IMR-90 (cell line): Measurements from ENCODE around the gene ZC2HC1B. TPM values are rescaled to one million over a fixed set of nuclear protein-coding genes. Genes with fewer than 3 reads are reported as not detected.

Source experiments
- ATAC-seq: fragments of 200-7000 bp; cut with Tn5 transposase; 2 replicates; pipeline ENCODE4 v1.9.1; 2020; ENCODE audit warnings: low read depth, mild to moderate bottlenecking, moderate library complexity
- BruUV-seq: library from RNA; stranded (reverse); fragments of 400-500 nt; replicated peaks from 2 replicates; lab custom pipeline; 2021; lab: Mats Ljungman, UMichigan
- CTCF ChIA-PET: fragments of 300-600 bp; formaldehyde crosslinking; extraction: SDS; loops from one replicate; lab custom pipeline; 2021; ENCODE audit warnings: antibody characterized with exemption; lab: Yijun Ruan, JAX
- POLR2A ChIA-PET: fragments of 300-600 bp; sonication (Branson Sonifier 250); formaldehyde crosslinking; loops from one replicate; lab custom pipeline; 2022; ENCODE audit warnings: antibody characterized with exemption; ENCODE audit not compliant: unreplicated experiment; lab: Charles Lee
- DNase-seq: peaks from one replicate; pipeline ENCODE4 v3.0.0; 2013
- H2AFZ ChIP-seq: replicated peaks from 2 replicates; pipeline ENCODE3; 2013; ENCODE audit warnings: low read length, mild to moderate bottlenecking; ENCODE audit not compliant: poor library complexity
- H2AK5ac ChIP-seq: 2 replicates; pipeline ENCODE4 v1.6.1; 2013; ENCODE audit warnings: low read depth, low read length, inconsistent platforms
- H2AK9ac ChIP-seq: replicated peaks from 2 replicates; pipeline ENCODE3; 2013; ENCODE audit warnings: mild to moderate bottlenecking, low read depth, low read length, moderate library complexity; ENCODE audit not compliant: poor library complexity
- H2BK120ac ChIP-seq: 2 replicates; pipeline ENCODE4 v1.6.1; 2013; ENCODE audit warnings: low read depth, low read length, inconsistent platforms
- H2BK15ac ChIP-seq: 3 replicates; pipeline ENCODE4 v1.6.1; 2013; ENCODE audit warnings: low read depth, low read length, inconsistent platforms
- H2BK20ac ChIP-seq: 2 replicates; pipeline ENCODE4 v1.6.1; 2013; ENCODE audit warnings: low read depth, mild to moderate bottlenecking, inconsistent platforms, low read length, moderate library complexity
- H2BK5ac ChIP-seq: 2 replicates; pipeline ENCODE4 v1.6.1; 2013; ENCODE audit warnings: mild to moderate bottlenecking, low read depth, low read length, inconsistent platforms; ENCODE audit not compliant: poor library complexity, severe bottlenecking
- H3K14ac ChIP-seq: replicated peaks from 2 replicates; pipeline ENCODE4 v1.6.1; 2013; ENCODE audit warnings: low read depth, low read length, inconsistent platforms
- H3K18ac ChIP-seq: 2 replicates; pipeline ENCODE4 v1.6.1; 2013; ENCODE audit warnings: low read depth, low read length, control low read depth
- H3K23ac ChIP-seq: 2 replicates; pipeline ENCODE4 v1.6.1; 2013; ENCODE audit warnings: low read depth, low read length, inconsistent platforms
- H3K27ac ChIP-seq: 2 replicates; pipeline ENCODE4 v1.5.1; 2013; ENCODE audit warnings: mild to moderate bottlenecking, control low read depth, low read length; ENCODE audit not compliant: insufficient read depth
- H3K27me3 ChIP-seq: 2 replicates; pipeline ENCODE4 v1.6.1; 2013; ENCODE audit warnings: low read length; ENCODE audit not compliant: control insufficient read depth, insufficient read depth
- H3K36me3 ChIP-seq: 2 replicates; pipeline ENCODE4 v1.6.1; 2013; ENCODE audit warnings: low read length, mixed read lengths; ENCODE audit not compliant: control insufficient read depth, insufficient read depth
- H3K4ac ChIP-seq: 2 replicates; pipeline ENCODE4 v1.6.1; 2013; ENCODE audit warnings: low read depth, low read length, inconsistent platforms
- H3K4me1 ChIP-seq: 2 replicates; pipeline ENCODE4 v1.6.1; 2013; ENCODE audit warnings: low read length, mixed read lengths; ENCODE audit not compliant: control insufficient read depth, insufficient read depth
- H3K4me2 ChIP-seq: 2 replicates; pipeline ENCODE4 v1.6.1; 2013; ENCODE audit warnings: low read depth, mild to moderate bottlenecking, control low read depth, low read length, moderate library complexity
- H3K4me3 ChIP-seq: 2 replicates; pipeline ENCODE4 v1.5.1; 2013; ENCODE audit warnings: low read depth, mild to moderate bottlenecking, control low read depth, low read length, moderate library complexity; ENCODE audit not compliant: insufficient read depth
- H3K56ac ChIP-seq: 2 replicates; pipeline ENCODE4 v1.6.1; 2013; ENCODE audit warnings: low read length, inconsistent platforms; ENCODE audit not compliant: insufficient read depth; ENCODE audit errors: extremely low read depth
- H3K79me1 ChIP-seq, 2 experiments: 2 replicates each; pipeline ENCODE4 v1.6.1; 2013; ENCODE audit warnings: low read length in 2 of 2, inconsistent platforms in 1 of 2, low read depth in 1 of 2
- H3K9ac ChIP-seq: 2 replicates; pipeline ENCODE4 v1.6.1; 2013; ENCODE audit warnings: low read depth, low read length, control low read depth
- H3K9me1 ChIP-seq: 2 replicates; pipeline ENCODE4 v1.6.1; 2013; ENCODE audit warnings: low read length, inconsistent platforms; ENCODE audit not compliant: insufficient read depth
- H3K9me3 ChIP-seq: 2 replicates; pipeline ENCODE4 v1.6.1; 2013; ENCODE audit warnings: low read length; ENCODE audit not compliant: control insufficient read depth, insufficient read depth
- H4K20me1 ChIP-seq: 2 replicates; pipeline ENCODE4 v1.6.1; 2013; ENCODE audit warnings: low read length, inconsistent platforms; ENCODE audit not compliant: insufficient read depth
- H4K5ac ChIP-seq: 2 replicates; pipeline ENCODE4 v1.6.1; 2013; ENCODE audit warnings: mild to moderate bottlenecking, low read depth, low read length, control low read depth
- H4K8ac ChIP-seq, 2 experiments: 2 replicates each; pipeline ENCODE4 v1.6.1; 2013; ENCODE audit warnings: low read depth in 2 of 2, low read length in 2 of 2, control low read depth in 1 of 2, inconsistent platforms in 1 of 2
- H4K91ac ChIP-seq: 2 replicates; pipeline ENCODE4 v1.6.1; 2013; ENCODE audit warnings: low read depth, low read length, inconsistent platforms; ENCODE audit not compliant: insufficient read depth
- BHLHE40 ChIP-seq: fragments of 150-350 bp; IDR thresholded peaks from 2 replicates; pipeline ENCODE4 v1.6.1; 2016; ENCODE audit warnings: mild to moderate bottlenecking, low read depth, low read length
- CEBPB ChIP-seq: IDR thresholded peaks from 2 replicates; pipeline ENCODE4 v1.6.1; 2012; ENCODE audit warnings: low read depth, low read length, improper control_type of control experiment
- CTCF ChIP-seq: conservative IDR thresholded peaks from 2 replicates; pipeline ENCODE4 v1.5.1; 2012; ENCODE audit warnings: mild to moderate bottlenecking, low read depth, low read length, improper control_type of control experiment
- ELK1 ChIP-seq: fragments of 150-350 bp; IDR thresholded peaks from 2 replicates; pipeline ENCODE4 v1.6.1; 2016; ENCODE audit warnings: low read depth, mild to moderate bottlenecking, low read length, moderate library complexity, borderline replicate concordance
- FOS ChIP-seq: fragments of 150-350 bp; IDR thresholded peaks from 2 replicates; pipeline ENCODE4 v1.6.1; 2016; ENCODE audit warnings: low read depth, low read length
- MAFK ChIP-seq: IDR thresholded peaks from 2 replicates; pipeline ENCODE4 v1.6.1; 2012; ENCODE audit warnings: low read depth, low read length, improper control_type of control experiment
- MAZ ChIP-seq: IDR thresholded peaks from 2 replicates; pipeline ENCODE4 v1.6.1; 2012; ENCODE audit warnings: low read depth, mild to moderate bottlenecking, low read length, improper control_type of control experiment, moderate library complexity, borderline replicate concordance
- MXI1 ChIP-seq: IDR thresholded peaks from 2 replicates; pipeline ENCODE4 v1.6.1; 2012; ENCODE audit warnings: low read depth, mild to moderate bottlenecking, low read length, moderate library complexity, borderline replicate concordance
- NFE2L2 ChIP-seq: fragments of 150-350 bp; IDR thresholded peaks from 2 replicates; pipeline ENCODE4 v1.6.1; 2016; ENCODE audit warnings: low read depth, mild to moderate bottlenecking, low read length
- POLR2A ChIP-seq: IDR thresholded peaks from 2 replicates; pipeline ENCODE4 v1.6.1; 2012; ENCODE audit warnings: mild to moderate bottlenecking, low read depth, low read length
- RAD21 ChIP-seq: IDR thresholded peaks from 2 replicates; pipeline ENCODE4 v1.6.1; 2012; ENCODE audit warnings: low read length, improper control_type of control experiment
- RCOR1 ChIP-seq: IDR thresholded peaks from 2 replicates; pipeline ENCODE4 v1.6.1; 2012; ENCODE audit warnings: mild to moderate bottlenecking, low read length, improper control_type of control experiment; ENCODE audit not compliant: insufficient replicate concordance
- RFX5 ChIP-seq: IDR thresholded peaks from 2 replicates; pipeline ENCODE4 v1.8.0; 2012; ENCODE audit warnings: low read depth, mild to moderate bottlenecking, low read length, moderate library complexity
- SMC3 ChIP-seq: fragments of 150-350 bp; IDR thresholded peaks from 2 replicates; pipeline ENCODE4 v1.6.1; 2016; ENCODE audit warnings: low read depth, mild to moderate bottlenecking, antibody characterized with exemption, low read length, moderate library complexity
- USF2 ChIP-seq: fragments of 150-350 bp; IDR thresholded peaks from 2 replicates; pipeline ENCODE4 v1.6.1; 2017; ENCODE audit warnings: mild to moderate bottlenecking, antibody characterized with exemption, low read length, low read depth
- WGBS, 2 experiments: methylation state at CpG; one replicate each; pipeline versions ENCODE4 v1.1.5 to v1.1.7; 2013; ENCODE audit warnings: missing lambda C conversion rate in 2 of 2; ENCODE audit not compliant: insufficient read length in 1 of 2; ENCODE audit errors: extremely low coverage in 2 of 2; 5-methylcytosine and 5-hydroxymethylcytosine counted together
- dilution Hi-C: fragments of 300-500 bp; cut with HindIII; formaldehyde crosslinking; loops from one replicate; pipeline ENCODE4 v1.14.3; 2018; ENCODE audit warnings: low sequenced_read_pairs; ENCODE audit not compliant: unreplicated experiment
- in situ Hi-C: fragments of 300-500 bp; cut with MboI; formaldehyde crosslinking; loops from 3 replicates; pipeline ENCODE4 v1.14.3; 2019; ENCODE audit warnings: low sequenced_read_pairs, inconsistent platforms, mixed read lengths
- intact Hi-C: fragments of 100-400 bp; cut with micrococcal nuclease; formaldehyde crosslinking; loops from 2 replicates; pipeline ENCODE4 v1.10.0; 2022
- polyA plus RNA-seq, 3 experiments: library from polyadenylated mRNA; depleted of rRNA; stranded (reverse); fragments of >200 nt; gene quantifications; 2 replicates each; pipeline ENCODE4 v1.2.3, GENCODE V29; 2012; ENCODE audit warnings: low replicate concordance in 1 of 3
- total RNA-seq: library from RNA; depleted of rRNA; stranded (reverse); fragments of >200 nt; gene quantifications from 2 replicates; pipeline ENCODE4 v1.2.3, GENCODE V29; 2012

Gene ZC2HC1B
- total and polyA plus RNA-seq, 2 of the 4 experiments (the other 2 are of a cell fraction), result not detected

- H4K5ac ChIP-seq, result no peak overlapping the region
- DNase-seq (no peak), ATAC-seq (no peak)
- H3K4ac ChIP-seq, result no peak overlapping the region
- CTCF ChIA-PET, result no interaction called here
- no peak overlapping the region for H2AFZ ChIP-seq
- H2BK20ac ChIP-seq, result no peak overlapping the region
- H2AK9ac ChIP-seq, result no peak overlapping the region
- H3K56ac ChIP-seq, result no peak overlapping the region
- H3K14ac ChIP-seq, result no peak overlapping the region
- H3K79me1 ChIP-seq, result peaks cover 3 to 15% of the 10 kb centered on the region in 2 experiments
- in situ Hi-C loops (no loop called here), dilution Hi-C loops (no loop called here), intact Hi-C loops (no loop called here)
- H3K27ac ChIP-seq, result no peak overlapping the region
- no CpG with 5 or more reads among the region's 2 CpGs for WGBS, 2 experiments
- H3K27me3 ChIP-seq, result peaks cover 4% of the 10 kb centered on the region
- no peak overlapping the region for H3K18ac ChIP-seq
- no peak for TF ChIP-seq NFE2L2
- no peak for TF ChIP-seq FOS
- TF ChIP-seq SMC3, result no peak
- no peak for TF ChIP-seq USF2
- no peak for TF ChIP-seq MAZ
- no peak for TF ChIP-seq MXI1
- TF ChIP-seq RCOR1, result no peak
- no peak for TF ChIP-seq RFX5
- no peak for TF ChIP-seq BHLHE40
- no peak for TF ChIP-seq POLR2A
- TF ChIP-seq MAFK, result no peak
- TF ChIP-seq ELK1, result no peak
- no peak for TF ChIP-seq RAD21
- TF ChIP-seq CEBPB, result no peak
- no peak for TF ChIP-seq CTCF
- no peak overlapping the region for H3K9ac ChIP-seq
- no peak overlapping the region for H2BK120ac ChIP-seq
- H3K4me3 ChIP-seq, result no peak overlapping the region
- no peaks in the 10 kb centered on the region for H3K4me1 ChIP-seq
- no peak overlapping the region for H3K4me2 ChIP-seq
- no peak overlapping the region for H2BK5ac ChIP-seq
- BruUV-seq, result no TSS peak
- no peak overlapping the region for H2AK5ac ChIP-seq
- no peaks in the 10 kb centered on the region for H3K9me1 ChIP-seq
- H3K23ac ChIP-seq, result no peak overlapping the region
- no peak overlapping the region for H4K91ac ChIP-seq
- no peaks in the 10 kb centered on the region for H3K9me3 ChIP-seq
- H3K36me3 ChIP-seq, result 0 out of 2 replicates have a peak, but pooled peaks cover 4% of the 10 kb centered on the region
- POLR2A ChIA-PET, result no interaction called here
- no peak overlapping the region for H2BK15ac ChIP-seq
- no peak overlapping the region for H4K8ac ChIP-seq
- H4K20me1 ChIP-seq, result no peaks in the 10 kb centered on the region
Measured at GRCh38 chr6:143984666-143985065, 120.4 kb downstream of the ZC2HC1B start.
